Neural progenitor cell (in vitro differentiated cells): ENCODE data around the gene RBM47.

Experiments
- EZH2 ChIP-seq: fragments of 200-600 bp; sonication (generic); IDR thresholded peaks from 2 replicates; pipeline ENCODE4 v1.6.1; 2017; ENCODE audit warnings: antibody characterized with exemption, mild to moderate bottlenecking, moderate library complexity
- TF ChIP-seq, protein P1 (sequence below): fragments of 200-600 bp; sonication (generic); IDR thresholded peaks from 2 replicates; pipeline ENCODE4 v1.5.1; 2017; ENCODE audit warnings: antibody characterized with exemption, mild to moderate bottlenecking

DNA sequence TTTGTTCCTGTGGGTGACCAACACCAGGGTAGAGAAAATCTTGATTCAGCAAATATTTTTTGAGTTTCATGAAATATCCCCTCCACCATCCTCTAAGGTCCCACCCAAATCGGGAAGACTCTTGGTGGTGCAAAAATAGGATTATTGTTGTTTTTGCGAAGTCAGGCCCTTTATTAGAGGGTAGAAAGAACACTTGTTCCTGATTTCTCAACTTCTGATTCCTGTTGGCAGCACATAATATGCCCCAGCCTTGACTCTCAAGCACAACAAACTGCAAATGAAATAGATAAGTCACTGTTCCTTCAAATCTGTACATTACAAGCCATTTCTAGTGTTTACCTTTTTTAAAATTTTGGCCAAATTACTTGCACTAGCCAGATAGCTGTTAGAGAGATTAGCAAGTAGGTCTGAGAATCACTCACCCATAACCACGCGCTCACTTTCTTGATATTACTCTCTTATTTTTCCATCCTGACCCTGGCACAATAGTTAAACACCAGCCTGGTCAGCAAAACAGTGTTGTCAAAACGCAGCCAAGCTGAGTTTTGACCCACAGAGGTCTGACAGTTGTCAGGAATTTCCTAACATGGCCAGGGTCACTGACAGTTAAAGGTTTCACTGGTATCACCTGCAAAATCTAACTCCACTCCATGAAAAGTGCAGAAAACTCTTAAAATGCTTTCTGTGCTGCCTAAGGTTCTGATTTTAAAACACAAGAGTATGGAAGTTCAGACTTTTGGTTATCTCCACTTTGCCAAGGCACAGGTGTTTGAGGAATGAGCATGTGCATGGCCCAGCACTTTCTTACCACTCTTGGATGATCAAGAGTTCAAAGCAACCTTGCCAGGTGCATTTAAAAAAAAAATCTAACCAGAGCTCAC, 69.8 kb downstream of the RBM47 start:
- TF ChIP-seq, protein P1, sequence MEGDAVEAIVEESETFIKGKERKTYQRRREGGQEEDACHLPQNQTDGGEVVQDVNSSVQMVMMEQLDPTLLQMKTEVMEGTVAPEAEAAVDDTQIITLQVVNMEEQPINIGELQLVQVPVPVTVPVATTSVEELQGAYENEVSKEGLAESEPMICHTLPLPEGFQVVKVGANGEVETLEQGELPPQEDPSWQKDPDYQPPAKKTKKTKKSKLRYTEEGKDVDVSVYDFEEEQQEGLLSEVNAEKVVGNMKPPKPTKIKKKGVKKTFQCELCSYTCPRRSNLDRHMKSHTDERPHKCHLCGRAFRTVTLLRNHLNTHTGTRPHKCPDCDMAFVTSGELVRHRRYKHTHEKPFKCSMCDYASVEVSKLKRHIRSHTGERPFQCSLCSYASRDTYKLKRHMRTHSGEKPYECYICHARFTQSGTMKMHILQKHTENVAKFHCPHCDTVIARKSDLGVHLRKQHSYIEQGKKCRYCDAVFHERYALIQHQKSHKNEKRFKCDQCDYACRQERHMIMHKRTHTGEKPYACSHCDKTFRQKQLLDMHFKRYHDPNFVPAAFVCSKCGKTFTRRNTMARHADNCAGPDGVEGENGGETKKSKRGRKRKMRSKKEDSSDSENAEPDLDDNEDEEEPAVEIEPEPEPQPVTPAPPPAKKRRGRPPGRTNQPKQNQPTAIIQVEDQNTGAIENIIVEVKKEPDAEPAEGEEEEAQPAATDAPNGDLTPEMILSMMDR: no peak
- TF ChIP-seq EZH2: no peak
